ENCODE results near the gene DIS3L. TPM values are rescaled to one million over a fixed set of nuclear protein-coding genes. Genes with fewer than 3 reads are reported as not detected.
"Not testable (repeated sequence)": the region's sequence is repeated elsewhere in the genome, so short reads cannot be mapped to it uniquely, and the experiment has no call there.

DIS3L gene
- total RNA-seq, 1 donor from 2014 or later: 51.1 TPM

GRCh38 chr15:66254951-66255676, 38.3 kb upstream of the DIS3L start:
- no peak for DNase-seq (ENCODE audit: low spot score, unreplicated experiment)
- H3K4me3 Mint-ChIP-seq (ENCODE audit: low read depth): peak overlapping the region; percentile 24
- TF ChIP-seq, protein P1, sequence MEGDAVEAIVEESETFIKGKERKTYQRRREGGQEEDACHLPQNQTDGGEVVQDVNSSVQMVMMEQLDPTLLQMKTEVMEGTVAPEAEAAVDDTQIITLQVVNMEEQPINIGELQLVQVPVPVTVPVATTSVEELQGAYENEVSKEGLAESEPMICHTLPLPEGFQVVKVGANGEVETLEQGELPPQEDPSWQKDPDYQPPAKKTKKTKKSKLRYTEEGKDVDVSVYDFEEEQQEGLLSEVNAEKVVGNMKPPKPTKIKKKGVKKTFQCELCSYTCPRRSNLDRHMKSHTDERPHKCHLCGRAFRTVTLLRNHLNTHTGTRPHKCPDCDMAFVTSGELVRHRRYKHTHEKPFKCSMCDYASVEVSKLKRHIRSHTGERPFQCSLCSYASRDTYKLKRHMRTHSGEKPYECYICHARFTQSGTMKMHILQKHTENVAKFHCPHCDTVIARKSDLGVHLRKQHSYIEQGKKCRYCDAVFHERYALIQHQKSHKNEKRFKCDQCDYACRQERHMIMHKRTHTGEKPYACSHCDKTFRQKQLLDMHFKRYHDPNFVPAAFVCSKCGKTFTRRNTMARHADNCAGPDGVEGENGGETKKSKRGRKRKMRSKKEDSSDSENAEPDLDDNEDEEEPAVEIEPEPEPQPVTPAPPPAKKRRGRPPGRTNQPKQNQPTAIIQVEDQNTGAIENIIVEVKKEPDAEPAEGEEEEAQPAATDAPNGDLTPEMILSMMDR (IDR thresholded peaks at IDR 0.05; ENCODE audit: unreplicated experiment): no peak
- no peak overlapping the region for H3K27ac Mint-ChIP-seq
- peaks cover 80% of the 10 kb centered on the region for H3K27me3 Mint-ChIP-seq
- no peaks in the 10 kb centered on the region for H3K36me3 Mint-ChIP-seq (ENCODE audit: insufficient read depth)
- H3K9me3 Mint-ChIP-seq (ENCODE audit: low read depth): no peaks in the 10 kb centered on the region
- H3K4me1 Mint-ChIP-seq (ENCODE audit: low read depth): peaks cover 8% of the 10 kb centered on the region

DNA sequence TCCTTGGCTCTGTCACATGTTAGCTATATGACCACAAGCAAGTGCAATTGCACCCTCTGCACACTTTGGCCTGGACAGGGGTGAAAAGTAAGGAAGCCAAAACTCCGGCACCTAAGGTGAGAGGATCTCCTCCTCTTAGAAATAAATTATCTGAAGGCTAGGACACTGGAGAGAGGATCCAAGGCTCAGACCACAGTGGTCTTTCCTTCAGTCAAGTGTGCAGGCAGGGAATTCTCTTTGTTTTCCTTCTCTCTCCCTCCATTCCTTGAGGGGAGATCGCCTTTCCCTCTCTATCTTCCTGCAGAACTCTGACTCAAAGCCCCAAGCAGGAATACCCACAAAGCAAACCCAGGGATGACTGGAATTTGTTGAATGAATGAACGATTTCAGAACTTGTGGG, 36.7 kb upstream of the DIS3L start:
- Mint-ChIP-seq H3K27ac (no peak overlapping the region), H3K9me3 (ENCODE audit: low read depth) (no peaks in the 10 kb centered on the region), H3K27me3 (peaks cover 74% of the 10 kb centered on the region), H3K36me3 (ENCODE audit: insufficient read depth) (no peaks in the 10 kb centered on the region), H3K4me3 (ENCODE audit: low read depth) (no peak overlapping the region), H3K4me1 (ENCODE audit: low read depth) (peaks cover 8% of the 10 kb centered on the region)
- TF ChIP-seq, protein P1 (IDR thresholded peaks at IDR 0.05; ENCODE audit: unreplicated experiment): no peak
- no peak for DNase-seq (ENCODE audit: low spot score, unreplicated experiment)

- Mint-ChIP-seq H3K4me1 (ENCODE audit: low read depth) (no peaks in the 10 kb centered on the region), H3K27me3 (peaks cover 44% of the 10 kb centered on the region), H3K36me3 (ENCODE audit: insufficient read depth) (peaks cover 4% of the 10 kb centered on the region), H3K4me3 (ENCODE audit: low read depth) (no peak overlapping the region), H3K9me3 (ENCODE audit: low read depth) (peaks cover 11% of the 10 kb centered on the region), H3K27ac (no peak overlapping the region)
- TF ChIP-seq, protein P1 (IDR thresholded peaks at IDR 0.05; ENCODE audit: unreplicated experiment): no peak
- no peak for DNase-seq (ENCODE audit: low spot score, unreplicated experiment)
Observed at GRCh38 chr15:66261056-66261455, 32.3 kb upstream of the DIS3L start.

GRCh38 chr15:66262837-66263236, 30.5 kb upstream of the DIS3L start:
- H3K4me3 Mint-ChIP-seq (ENCODE audit: low read depth); H3K27ac Mint-ChIP-seq; DNase-seq (ENCODE audit: low spot score, unreplicated experiment); H3K4me1 Mint-ChIP-seq (ENCODE audit: low read depth); H3K36me3 Mint-ChIP-seq (ENCODE audit: insufficient read depth): not testable (repeated sequence)
- peaks cover 32% of the 10 kb centered on the region for H3K27me3 Mint-ChIP-seq
- peaks cover 11% of the 10 kb centered on the region for H3K9me3 Mint-ChIP-seq (ENCODE audit: low read depth)

GRCh38 chr15:66264859-66265513, 28.4 kb upstream of the DIS3L start:
- TF ChIP-seq, protein P1 (IDR thresholded peaks at IDR 0.05; ENCODE audit: unreplicated experiment): no peak
- no peak for DNase-seq (ENCODE audit: low spot score, unreplicated experiment)
- Mint-ChIP-seq H3K9me3 (ENCODE audit: low read depth) (peaks cover 11% of the 10 kb centered on the region), H3K27me3 (peaks cover 25% of the 10 kb centered on the region), H3K27ac (no peak overlapping the region), H3K4me1 (ENCODE audit: low read depth) (peaks cover 3% of the 10 kb centered on the region), H3K4me3 (ENCODE audit: low read depth) (no peak overlapping the region), H3K36me3 (ENCODE audit: insufficient read depth) (peaks cover 4% of the 10 kb centered on the region)

All from progenitor cell of endocrine pancreas (in vitro differentiated cells).